IMR-90 (cell line): ENCODE data around the gene CDH2. TPM values are rescaled to one million over a fixed set of nuclear protein-coding genes. Genes with fewer than 3 reads are reported as not detected.
A peak's percentile ranks its signal among the peaks of the same experiment; 100 is the strongest.

Experiments
- ATAC-seq: fragments of 200-7000 bp; cut with Tn5 transposase; 2 replicates; pipeline ENCODE4 v1.9.1; 2020; ENCODE audit warnings: low read depth, mild to moderate bottlenecking, moderate library complexity
- BruUV-seq: library from RNA; stranded (reverse); fragments of 400-500 nt; replicated peaks from 2 replicates; lab custom pipeline; 2021; lab: Mats Ljungman, UMichigan
- CTCF ChIA-PET: fragments of 300-600 bp; formaldehyde crosslinking; extraction: SDS; loops from one replicate; lab custom pipeline; 2021; ENCODE audit warnings: antibody characterized with exemption; lab: Yijun Ruan, JAX
- POLR2A ChIA-PET: fragments of 300-600 bp; sonication (Branson Sonifier 250); formaldehyde crosslinking; loops from one replicate; lab custom pipeline; 2022; ENCODE audit warnings: antibody characterized with exemption; ENCODE audit not compliant: unreplicated experiment; lab: Charles Lee
- DNase-seq: peaks from one replicate; pipeline ENCODE4 v3.0.0; 2013
- H2AFZ ChIP-seq: replicated peaks from 2 replicates; pipeline ENCODE3; 2013; ENCODE audit warnings: low read length, mild to moderate bottlenecking; ENCODE audit not compliant: poor library complexity
- H2AK5ac ChIP-seq: 2 replicates; pipeline ENCODE4 v1.6.1; 2013; ENCODE audit warnings: low read depth, low read length, inconsistent platforms
- H2AK9ac ChIP-seq: replicated peaks from 2 replicates; pipeline ENCODE3; 2013; ENCODE audit warnings: mild to moderate bottlenecking, low read depth, low read length, moderate library complexity; ENCODE audit not compliant: poor library complexity
- H2BK120ac ChIP-seq: 2 replicates; pipeline ENCODE4 v1.6.1; 2013; ENCODE audit warnings: low read depth, low read length, inconsistent platforms
- H2BK15ac ChIP-seq: 3 replicates; pipeline ENCODE4 v1.6.1; 2013; ENCODE audit warnings: low read depth, low read length, inconsistent platforms
- H2BK20ac ChIP-seq: 2 replicates; pipeline ENCODE4 v1.6.1; 2013; ENCODE audit warnings: low read depth, mild to moderate bottlenecking, inconsistent platforms, low read length, moderate library complexity
- H2BK5ac ChIP-seq: 2 replicates; pipeline ENCODE4 v1.6.1; 2013; ENCODE audit warnings: mild to moderate bottlenecking, low read depth, low read length, inconsistent platforms; ENCODE audit not compliant: poor library complexity, severe bottlenecking
- H3K14ac ChIP-seq: replicated peaks from 2 replicates; pipeline ENCODE4 v1.6.1; 2013; ENCODE audit warnings: low read depth, low read length, inconsistent platforms
- H3K18ac ChIP-seq: 2 replicates; pipeline ENCODE4 v1.6.1; 2013; ENCODE audit warnings: low read depth, low read length, control low read depth
- H3K23ac ChIP-seq: 2 replicates; pipeline ENCODE4 v1.6.1; 2013; ENCODE audit warnings: low read depth, low read length, inconsistent platforms
- H3K27ac ChIP-seq: 2 replicates; pipeline ENCODE4 v1.5.1; 2013; ENCODE audit warnings: mild to moderate bottlenecking, control low read depth, low read length; ENCODE audit not compliant: insufficient read depth
- H3K27me3 ChIP-seq: 2 replicates; pipeline ENCODE4 v1.6.1; 2013; ENCODE audit warnings: low read length; ENCODE audit not compliant: control insufficient read depth, insufficient read depth
- H3K36me3 ChIP-seq: 2 replicates; pipeline ENCODE4 v1.6.1; 2013; ENCODE audit warnings: low read length, mixed read lengths; ENCODE audit not compliant: control insufficient read depth, insufficient read depth
- H3K4ac ChIP-seq: 2 replicates; pipeline ENCODE4 v1.6.1; 2013; ENCODE audit warnings: low read depth, low read length, inconsistent platforms
- H3K4me1 ChIP-seq: 2 replicates; pipeline ENCODE4 v1.6.1; 2013; ENCODE audit warnings: low read length, mixed read lengths; ENCODE audit not compliant: control insufficient read depth, insufficient read depth
- H3K4me2 ChIP-seq: 2 replicates; pipeline ENCODE4 v1.6.1; 2013; ENCODE audit warnings: low read depth, mild to moderate bottlenecking, control low read depth, low read length, moderate library complexity
- H3K4me3 ChIP-seq: 2 replicates; pipeline ENCODE4 v1.5.1; 2013; ENCODE audit warnings: low read depth, mild to moderate bottlenecking, control low read depth, low read length, moderate library complexity; ENCODE audit not compliant: insufficient read depth
- H3K56ac ChIP-seq: 2 replicates; pipeline ENCODE4 v1.6.1; 2013; ENCODE audit warnings: low read length, inconsistent platforms; ENCODE audit not compliant: insufficient read depth; ENCODE audit errors: extremely low read depth
- H3K79me1 ChIP-seq, 2 experiments: 2 replicates each; pipeline ENCODE4 v1.6.1; 2013; ENCODE audit warnings: low read length in 2 of 2, inconsistent platforms in 1 of 2, low read depth in 1 of 2
- H3K9ac ChIP-seq: 2 replicates; pipeline ENCODE4 v1.6.1; 2013; ENCODE audit warnings: low read depth, low read length, control low read depth
- H3K9me1 ChIP-seq: 2 replicates; pipeline ENCODE4 v1.6.1; 2013; ENCODE audit warnings: low read length, inconsistent platforms; ENCODE audit not compliant: insufficient read depth
- H3K9me3 ChIP-seq: 2 replicates; pipeline ENCODE4 v1.6.1; 2013; ENCODE audit warnings: low read length; ENCODE audit not compliant: control insufficient read depth, insufficient read depth
- H4K20me1 ChIP-seq: 2 replicates; pipeline ENCODE4 v1.6.1; 2013; ENCODE audit warnings: low read length, inconsistent platforms; ENCODE audit not compliant: insufficient read depth
- H4K5ac ChIP-seq: 2 replicates; pipeline ENCODE4 v1.6.1; 2013; ENCODE audit warnings: mild to moderate bottlenecking, low read depth, low read length, control low read depth
- H4K8ac ChIP-seq, 2 experiments: 2 replicates each; pipeline ENCODE4 v1.6.1; 2013; ENCODE audit warnings: low read depth in 2 of 2, low read length in 2 of 2, control low read depth in 1 of 2, inconsistent platforms in 1 of 2
- H4K91ac ChIP-seq: 2 replicates; pipeline ENCODE4 v1.6.1; 2013; ENCODE audit warnings: low read depth, low read length, inconsistent platforms; ENCODE audit not compliant: insufficient read depth
- BHLHE40 ChIP-seq: fragments of 150-350 bp; IDR thresholded peaks from 2 replicates; pipeline ENCODE4 v1.6.1; 2016; ENCODE audit warnings: mild to moderate bottlenecking, low read depth, low read length
- CEBPB ChIP-seq: IDR thresholded peaks from 2 replicates; pipeline ENCODE4 v1.6.1; 2012; ENCODE audit warnings: low read depth, low read length, improper control_type of control experiment
- FOS ChIP-seq: fragments of 150-350 bp; IDR thresholded peaks from 2 replicates; pipeline ENCODE4 v1.6.1; 2016; ENCODE audit warnings: low read depth, low read length
- MAFK ChIP-seq: IDR thresholded peaks from 2 replicates; pipeline ENCODE4 v1.6.1; 2012; ENCODE audit warnings: low read depth, low read length, improper control_type of control experiment
- MAZ ChIP-seq: IDR thresholded peaks from 2 replicates; pipeline ENCODE4 v1.6.1; 2012; ENCODE audit warnings: low read depth, mild to moderate bottlenecking, low read length, improper control_type of control experiment, moderate library complexity, borderline replicate concordance
- NFE2L2 ChIP-seq: fragments of 150-350 bp; IDR thresholded peaks from 2 replicates; pipeline ENCODE4 v1.6.1; 2016; ENCODE audit warnings: low read depth, mild to moderate bottlenecking, low read length
- POLR2A ChIP-seq: IDR thresholded peaks from 2 replicates; pipeline ENCODE4 v1.6.1; 2012; ENCODE audit warnings: mild to moderate bottlenecking, low read depth, low read length
- RAD21 ChIP-seq: IDR thresholded peaks from 2 replicates; pipeline ENCODE4 v1.6.1; 2012; ENCODE audit warnings: low read length, improper control_type of control experiment
- RCOR1 ChIP-seq: IDR thresholded peaks from 2 replicates; pipeline ENCODE4 v1.6.1; 2012; ENCODE audit warnings: mild to moderate bottlenecking, low read length, improper control_type of control experiment; ENCODE audit not compliant: insufficient replicate concordance
- RFX5 ChIP-seq: IDR thresholded peaks from 2 replicates; pipeline ENCODE4 v1.8.0; 2012; ENCODE audit warnings: low read depth, mild to moderate bottlenecking, low read length, moderate library complexity
- SMC3 ChIP-seq: fragments of 150-350 bp; IDR thresholded peaks from 2 replicates; pipeline ENCODE4 v1.6.1; 2016; ENCODE audit warnings: low read depth, mild to moderate bottlenecking, antibody characterized with exemption, low read length, moderate library complexity
- WGBS, 2 experiments: methylation state at CpG; one replicate each; pipeline versions ENCODE4 v1.1.5 to v1.1.7; 2013; ENCODE audit warnings: missing lambda C conversion rate in 2 of 2; ENCODE audit not compliant: insufficient read length in 1 of 2; ENCODE audit errors: extremely low coverage in 2 of 2; 5-methylcytosine and 5-hydroxymethylcytosine counted together
- dilution Hi-C: fragments of 300-500 bp; cut with HindIII; formaldehyde crosslinking; loops from one replicate; pipeline ENCODE4 v1.14.3; 2018; ENCODE audit warnings: low sequenced_read_pairs; ENCODE audit not compliant: unreplicated experiment
- in situ Hi-C: fragments of 300-500 bp; cut with MboI; formaldehyde crosslinking; loops from 3 replicates; pipeline ENCODE4 v1.14.3; 2019; ENCODE audit warnings: low sequenced_read_pairs, inconsistent platforms, mixed read lengths
- intact Hi-C: fragments of 100-400 bp; cut with micrococcal nuclease; formaldehyde crosslinking; loops from 2 replicates; pipeline ENCODE4 v1.10.0; 2022
- polyA plus RNA-seq, 3 experiments: library from polyadenylated mRNA; depleted of rRNA; stranded (reverse); fragments of >200 nt; gene quantifications; 2 replicates each; pipeline ENCODE4 v1.2.3, GENCODE V29; 2012; ENCODE audit warnings: low replicate concordance in 1 of 3
- total RNA-seq: library from RNA; depleted of rRNA; stranded (reverse); fragments of >200 nt; gene quantifications from 2 replicates; pipeline ENCODE4 v1.2.3, GENCODE V29; 2012
- TF ChIP-seq, protein P1 (sequence below): fragments of 150-350 bp; IDR thresholded peaks from 2 replicates; pipeline ENCODE4 v1.6.1; 2016; ENCODE audit warnings: low read depth, mild to moderate bottlenecking, low read length, moderate library complexity, borderline replicate concordance
- TF ChIP-seq, protein P2 (sequence below): conservative IDR thresholded peaks from 2 replicates; pipeline ENCODE4 v1.5.1; 2012; ENCODE audit warnings: mild to moderate bottlenecking, low read depth, low read length, improper control_type of control experiment

The CDH2 gene
- total and polyA plus RNA-seq, 2 of the 4 experiments (the other 2 are of a cell fraction) = 55.6 to 111 TPM

DNA sequence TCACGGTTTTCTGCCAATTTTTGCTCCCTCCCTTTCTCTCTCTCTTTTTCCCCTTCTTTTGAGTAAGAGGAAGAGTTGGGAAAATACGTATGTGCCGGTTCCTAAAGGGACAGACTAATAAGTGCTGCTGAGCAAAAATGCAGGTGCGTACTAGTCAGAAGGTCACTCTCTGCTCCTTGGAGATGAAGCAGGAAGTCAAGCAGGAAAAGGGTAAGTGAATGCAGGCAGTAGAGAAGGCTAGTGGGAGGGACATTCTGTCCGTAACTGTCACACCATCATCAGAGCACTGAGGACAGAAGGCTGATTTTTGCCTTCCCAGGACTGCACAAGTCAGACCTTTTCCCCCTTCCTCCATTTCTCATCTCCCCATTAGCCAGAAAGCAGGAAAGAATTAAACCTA is 105.7 kb downstream of the CDH2 start:
- H2AK5ac ChIP-seq = no peak overlapping the region
- no peak overlapping the region for H4K8ac ChIP-seq
- H3K56ac ChIP-seq = no peak overlapping the region
- no peaks in the 10 kb centered on the region for H3K36me3 ChIP-seq
- 100% methylated on average over 1 of the region's 5 CpGs; no CpG with 5 or more reads in 1 of the 2 experiments for WGBS, 2 experiments
- H3K14ac ChIP-seq = no peak overlapping the region
- H2BK15ac ChIP-seq = peak overlapping the region; percentile 3; the same call in 1 of the 3 replicates
- H3K23ac ChIP-seq = no peak overlapping the region; the same call in 1 of the 2 replicates
- H3K4me3 ChIP-seq = no peak overlapping the region
- dilution Hi-C loops (no loop called here), intact Hi-C loops (no loop called here), in situ Hi-C loops (no loop called here)
- ChIA-PET POLR2A (no interaction called here), CTCF (no interaction called here)
- no peak overlapping the region for H2BK120ac ChIP-seq
- DNase-seq = no peak
- H3K27ac ChIP-seq = no peak overlapping the region
- no peak overlapping the region for H2BK5ac ChIP-seq
- H3K79me1 ChIP-seq = peaks cover 10 to 23% of the 10 kb centered on the region in 2 experiments; a peak in 3 of 4 replicates
- H4K20me1 ChIP-seq = no peaks in the 10 kb centered on the region
- no peak overlapping the region for H2AK9ac ChIP-seq
- H3K9me1 ChIP-seq = peaks cover 4% of the 10 kb centered on the region; the same call in 1 of the 2 replicates
- no peak for TF ChIP-seq POLR2A
- no peak for TF ChIP-seq MAFK
- TF ChIP-seq, protein P1, sequence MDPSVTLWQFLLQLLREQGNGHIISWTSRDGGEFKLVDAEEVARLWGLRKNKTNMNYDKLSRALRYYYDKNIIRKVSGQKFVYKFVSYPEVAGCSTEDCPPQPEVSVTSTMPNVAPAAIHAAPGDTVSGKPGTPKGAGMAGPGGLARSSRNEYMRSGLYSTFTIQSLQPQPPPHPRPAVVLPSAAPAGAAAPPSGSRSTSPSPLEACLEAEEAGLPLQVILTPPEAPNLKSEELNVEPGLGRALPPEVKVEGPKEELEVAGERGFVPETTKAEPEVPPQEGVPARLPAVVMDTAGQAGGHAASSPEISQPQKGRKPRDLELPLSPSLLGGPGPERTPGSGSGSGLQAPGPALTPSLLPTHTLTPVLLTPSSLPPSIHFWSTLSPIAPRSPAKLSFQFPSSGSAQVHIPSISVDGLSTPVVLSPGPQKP = no peak
- TF ChIP-seq NFE2L2 = no peak
- TF ChIP-seq BHLHE40 = no peak
- TF ChIP-seq, protein P2, sequence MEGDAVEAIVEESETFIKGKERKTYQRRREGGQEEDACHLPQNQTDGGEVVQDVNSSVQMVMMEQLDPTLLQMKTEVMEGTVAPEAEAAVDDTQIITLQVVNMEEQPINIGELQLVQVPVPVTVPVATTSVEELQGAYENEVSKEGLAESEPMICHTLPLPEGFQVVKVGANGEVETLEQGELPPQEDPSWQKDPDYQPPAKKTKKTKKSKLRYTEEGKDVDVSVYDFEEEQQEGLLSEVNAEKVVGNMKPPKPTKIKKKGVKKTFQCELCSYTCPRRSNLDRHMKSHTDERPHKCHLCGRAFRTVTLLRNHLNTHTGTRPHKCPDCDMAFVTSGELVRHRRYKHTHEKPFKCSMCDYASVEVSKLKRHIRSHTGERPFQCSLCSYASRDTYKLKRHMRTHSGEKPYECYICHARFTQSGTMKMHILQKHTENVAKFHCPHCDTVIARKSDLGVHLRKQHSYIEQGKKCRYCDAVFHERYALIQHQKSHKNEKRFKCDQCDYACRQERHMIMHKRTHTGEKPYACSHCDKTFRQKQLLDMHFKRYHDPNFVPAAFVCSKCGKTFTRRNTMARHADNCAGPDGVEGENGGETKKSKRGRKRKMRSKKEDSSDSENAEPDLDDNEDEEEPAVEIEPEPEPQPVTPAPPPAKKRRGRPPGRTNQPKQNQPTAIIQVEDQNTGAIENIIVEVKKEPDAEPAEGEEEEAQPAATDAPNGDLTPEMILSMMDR = no peak
- no peak for TF ChIP-seq SMC3
- no peak for TF ChIP-seq CEBPB
- TF ChIP-seq RCOR1 = no peak
- TF ChIP-seq RAD21 = no peak
- TF ChIP-seq MAZ = no peak
- TF ChIP-seq FOS = no peak
- no peak for TF ChIP-seq RFX5
- H4K5ac ChIP-seq = no peak overlapping the region
- H2BK20ac ChIP-seq = no peak overlapping the region
- ATAC-seq = no peak
- peaks cover 5% of the 10 kb centered on the region for H3K4me1 ChIP-seq
- H3K4me2 ChIP-seq = no peak overlapping the region
- no peak overlapping the region for H3K18ac ChIP-seq
- no peak overlapping the region for H3K9ac ChIP-seq
- no TSS peak for BruUV-seq
- H3K27me3 ChIP-seq = no peaks in the 10 kb centered on the region
- H4K91ac ChIP-seq = no peak overlapping the region
- no peak overlapping the region for H2AFZ ChIP-seq
- 0 out of 2 replicates have a peak overlapping the region, but pooled peaks have one; percentile 0 for H3K4ac ChIP-seq
- H3K9me3 ChIP-seq = no peaks in the 10 kb centered on the region
